ENCODE data around the gene CNGA4.

- TF ChIP-seq CTCF (IDR thresholded peaks at IDR 0.05 in 2 of 3, conservative IDR thresholded peaks at IDR 0.05 in 1 of 3; ENCODE audit: borderline replicate concordance in 1 of 3, insufficient read depth in 1 of 3, low read depth in 2 of 3, low read length in 2 of 3), result no peak
- no peak for TF ChIP-seq POLR2A (IDR thresholded peaks at IDR 0.05; ENCODE audit: borderline replicate concordance, extremely low read depth, insufficient read depth, insufficient read length)
- no peak for TF ChIP-seq EZH2 (IDR thresholded peaks at IDR 0.05)
- TF ChIP-seq JUND (IDR thresholded peaks at IDR 0.05), result no peak
- no peak for TF ChIP-seq MAX (IDR thresholded peaks at IDR 0.05)
- TF ChIP-seq SP1 (IDR thresholded peaks at IDR 0.05; ENCODE audit: low read depth), result no peak
- no peak for TF ChIP-seq TCF7L2 (IDR thresholded peaks at IDR 0.05; ENCODE audit: borderline replicate concordance, extremely low read depth, insufficient read depth, insufficient read length)
- TF ChIP-seq REST (IDR thresholded peaks at IDR 0.05; ENCODE audit: low read depth), result no peak
- no peak for TF ChIP-seq POLR2AphosphoS5 (IDR thresholded peaks at IDR 0.05; ENCODE audit: low read depth, low read length)
- TF ChIP-seq YY1 (IDR thresholded peaks at IDR 0.05; ENCODE audit: extremely low read depth, insufficient replicate concordance, low read depth, low read length), result no peak
- no peak for TF ChIP-seq ZFX (IDR thresholded peaks at IDR 0.05)
Measured at GRCh38 chr11:6225024-6225423, 13.9 kb upstream of the CNGA4 start.

Data from HCT116 (cell line).